Measurements from ENCODE around the gene ATP5PF.
"Not testable (repeated sequence)": the region's sequence is repeated elsewhere in the genome, so short reads cannot be mapped to it uniquely, and the experiment has no call there.

The ATP5PF gene

GRCh38 chr21:25722631-25723030, 12.1 kb downstream of the ATP5PF start:
- no peak for DNase-seq (ENCODE audit: low spot score)

- DNase-seq (ENCODE audit: low spot score): no peak
Measured at GRCh38 chr21:25721987-25722386, 12.7 kb downstream of the ATP5PF start.

GRCh38 chr21:25717491-25718147, 17.1 kb downstream of the ATP5PF start:
- DNase-seq (ENCODE audit: low spot score): no peak

DNA sequence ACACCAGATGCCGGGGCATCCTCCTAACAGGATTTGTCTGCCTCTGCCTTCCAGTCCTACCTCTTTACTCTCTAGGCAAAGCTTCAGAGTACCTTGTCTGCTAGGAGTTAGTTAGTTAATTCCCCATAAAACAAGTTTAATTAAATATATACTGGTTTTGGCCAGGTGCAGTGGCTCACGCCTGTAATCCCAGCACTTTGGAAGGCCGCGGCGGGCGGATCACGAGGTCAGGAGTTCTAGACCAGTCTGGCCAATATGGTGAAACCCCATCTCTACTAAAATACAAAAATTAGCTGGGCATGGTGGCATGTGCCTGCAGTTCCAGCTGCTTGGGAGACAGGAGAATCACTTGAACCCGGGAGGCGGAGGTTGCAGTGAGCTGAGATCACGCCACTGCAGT, 20.6 kb downstream of the ATP5PF start:
- DNase-seq (ENCODE audit: low spot score): not testable (repeated sequence)

- no peak for DNase-seq (ENCODE audit: low spot score)
Measured at GRCh38 chr21:25710550-25710949, 24.2 kb downstream of the ATP5PF start.

GRCh38 chr21:25709684-25710265, 24.9 kb downstream of the ATP5PF start:
- DNase-seq (ENCODE audit: low spot score): no peak

GRCh38 chr21:25708467-25709065, 26.1 kb downstream of the ATP5PF start:
- DNase-seq (ENCODE audit: low spot score): peak; percentile 52

DNA sequence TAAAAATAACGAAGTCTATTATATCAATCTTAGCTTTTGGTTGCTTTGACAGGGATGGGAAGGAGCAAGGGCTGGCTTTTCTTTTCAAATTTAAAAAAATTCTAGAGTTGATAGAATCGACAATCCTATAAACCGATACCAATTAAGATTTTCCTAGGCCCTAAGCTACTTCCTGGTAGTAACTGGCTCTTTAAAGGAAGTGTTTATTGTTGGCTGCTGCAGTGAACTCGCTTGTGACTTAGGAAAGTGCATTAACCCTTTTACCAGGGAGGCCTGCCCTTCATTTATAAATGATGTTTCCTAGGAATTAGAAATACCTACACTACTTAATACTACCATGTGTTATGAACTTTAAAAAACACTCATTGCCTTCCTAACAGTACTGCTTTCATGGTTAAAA, 33.2 kb downstream of the ATP5PF start:
- no peak for DNase-seq (ENCODE audit: low spot score)

DNA sequence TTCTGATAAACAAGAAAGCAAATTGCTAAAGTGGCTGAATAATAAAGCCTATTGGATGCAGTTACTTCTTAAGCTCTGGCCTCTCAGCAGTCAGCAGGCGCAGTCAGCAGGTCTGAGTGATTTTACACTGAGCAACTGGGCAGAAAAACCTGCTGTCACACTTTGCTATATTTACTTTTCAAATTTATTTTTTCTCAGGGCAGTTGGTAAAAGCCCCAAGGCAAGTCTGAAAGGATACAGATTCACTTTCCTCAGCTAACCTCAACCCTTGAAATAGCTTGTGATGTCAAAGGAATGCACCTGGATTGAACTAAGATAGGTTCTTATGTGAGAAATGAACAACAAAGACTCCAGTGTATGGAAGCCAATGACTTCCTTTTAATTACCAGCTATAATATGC, 34.0 kb downstream of the ATP5PF start:
- DNase-seq (ENCODE audit: low spot score): no peak

GRCh38 chr21:25695461-25695860, 39.2 kb downstream of the ATP5PF start:
- not testable (repeated sequence) for DNase-seq (ENCODE audit: low spot score)

DNA sequence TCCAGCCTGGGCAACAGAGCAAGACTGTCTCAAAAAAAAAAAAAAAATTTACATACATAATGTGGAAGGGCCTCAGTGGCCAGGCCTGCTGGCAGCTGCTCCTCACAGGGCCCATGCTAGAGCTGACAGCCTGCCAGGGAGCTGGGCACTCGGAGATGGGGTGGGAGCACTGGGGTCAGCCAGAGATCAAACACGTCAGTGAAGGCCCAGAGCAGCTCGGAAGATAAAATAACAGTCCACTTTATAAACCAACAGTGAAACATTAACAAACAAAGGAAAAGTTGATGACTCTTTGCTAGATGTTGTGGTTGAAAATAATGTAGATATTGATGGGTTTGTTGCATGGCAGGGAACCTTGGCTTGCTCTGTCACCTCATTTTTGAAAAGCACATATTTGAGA, 42.7 kb downstream of the ATP5PF start:
- DNase-seq (ENCODE audit: low spot score): no peak

DNA sequence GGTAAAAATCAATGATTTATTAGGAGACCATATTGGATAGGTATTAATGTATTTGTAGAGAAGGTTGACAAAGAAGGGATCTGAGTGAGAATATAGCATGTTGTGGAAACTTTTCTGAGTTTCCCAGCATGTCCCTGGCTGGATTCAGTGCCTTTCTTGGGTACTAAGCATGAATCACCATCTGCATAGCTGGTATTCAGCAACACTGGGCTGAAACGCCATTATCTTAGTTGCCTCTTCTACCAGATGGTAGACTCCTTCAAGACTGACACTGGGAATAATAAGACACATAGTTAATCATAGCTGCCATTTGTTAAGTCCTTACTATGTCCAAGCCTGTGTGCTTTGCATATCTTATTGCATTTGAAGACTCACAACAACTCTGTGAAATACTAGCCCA, 45.5 kb downstream of the ATP5PF start:
- DNase-seq (ENCODE audit: low spot score): no peak

DNA sequence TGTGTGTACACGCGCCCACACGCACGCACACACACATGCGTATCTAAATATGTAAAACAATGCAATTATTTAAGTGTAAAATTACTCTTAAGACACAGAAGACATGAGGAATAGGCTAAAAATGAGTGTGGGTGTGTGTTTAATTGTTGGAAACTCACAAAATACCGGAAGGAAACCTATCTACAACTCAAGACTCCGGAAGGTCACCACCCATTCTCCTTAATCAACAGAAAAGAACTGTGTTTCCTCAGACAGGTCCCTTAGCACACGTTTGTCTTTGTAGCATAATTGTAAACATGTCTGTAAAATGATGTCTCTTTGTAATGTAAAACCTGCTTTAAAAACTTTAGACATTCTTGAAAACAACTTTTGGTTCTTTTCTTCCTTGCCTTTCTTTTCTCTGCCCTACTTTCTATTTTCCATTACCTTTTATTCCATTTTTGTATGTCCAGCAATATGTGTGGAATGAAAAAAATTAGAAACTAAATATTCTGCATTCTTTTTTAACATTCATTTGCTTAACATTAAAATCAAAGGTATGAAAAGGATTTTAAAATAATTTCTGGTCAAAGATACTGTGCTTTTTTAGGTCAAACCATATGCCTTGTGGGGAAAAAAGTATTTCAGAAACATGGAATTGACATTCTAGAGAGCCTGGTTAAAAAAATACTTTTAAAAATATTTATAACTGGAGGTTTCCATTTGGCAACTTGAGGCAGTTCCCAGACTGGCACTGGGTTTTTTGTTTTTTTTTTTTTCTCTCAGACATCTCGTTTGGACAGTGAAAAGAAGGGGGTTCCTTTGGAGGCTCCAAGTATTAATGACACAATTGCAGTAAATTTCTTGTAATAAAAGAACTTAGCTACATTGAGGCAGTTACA, 46.2 kb downstream of the ATP5PF start:
- DNase-seq (ENCODE audit: low spot score): no peak

- no peak for DNase-seq (ENCODE audit: low spot score)
Measured at GRCh38 chr21:25687787-25688186, 46.9 kb downstream of the ATP5PF start.

- no peak for DNase-seq (ENCODE audit: low spot score)
Measured at GRCh38 chr21:25682382-25682781, 52.3 kb downstream of the ATP5PF start.

DNA sequence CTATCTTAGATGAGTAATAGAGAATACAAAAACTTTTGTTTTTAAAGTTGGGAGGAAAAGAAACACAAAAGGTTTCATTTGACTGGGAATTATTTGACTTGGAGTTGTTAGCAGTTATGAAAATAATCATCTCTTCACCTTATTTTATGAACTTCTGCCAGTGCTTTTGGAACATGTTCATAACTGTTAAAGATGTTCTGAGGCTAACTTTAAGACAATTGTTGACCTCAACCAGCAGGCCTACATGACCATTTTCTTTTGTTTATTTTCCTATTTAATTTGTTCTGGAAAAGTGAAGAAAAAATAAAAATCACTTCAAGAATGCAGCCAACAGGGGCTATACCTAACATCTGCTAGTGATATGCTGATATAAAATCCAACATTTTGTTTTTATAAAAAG, 58.3 kb downstream of the ATP5PF start:
- DNase-seq (ENCODE audit: low spot score): no peak
